Activated CD8-positive, alpha-beta memory T cell treated with anti-CD3 and anti-CD28 coated beads for 48 hours (primary cell): ENCODE measurements around the gene UQCR11.

Source experiments
- DNase-seq, 3 experiments: peaks; one replicate each; pipeline ENCODE4 v3.0.0-alpha.2; 2020; ENCODE audit warnings: low read depth in 2 of 3, low spot score in 2 of 3

The UQCR11 gene

DNA sequence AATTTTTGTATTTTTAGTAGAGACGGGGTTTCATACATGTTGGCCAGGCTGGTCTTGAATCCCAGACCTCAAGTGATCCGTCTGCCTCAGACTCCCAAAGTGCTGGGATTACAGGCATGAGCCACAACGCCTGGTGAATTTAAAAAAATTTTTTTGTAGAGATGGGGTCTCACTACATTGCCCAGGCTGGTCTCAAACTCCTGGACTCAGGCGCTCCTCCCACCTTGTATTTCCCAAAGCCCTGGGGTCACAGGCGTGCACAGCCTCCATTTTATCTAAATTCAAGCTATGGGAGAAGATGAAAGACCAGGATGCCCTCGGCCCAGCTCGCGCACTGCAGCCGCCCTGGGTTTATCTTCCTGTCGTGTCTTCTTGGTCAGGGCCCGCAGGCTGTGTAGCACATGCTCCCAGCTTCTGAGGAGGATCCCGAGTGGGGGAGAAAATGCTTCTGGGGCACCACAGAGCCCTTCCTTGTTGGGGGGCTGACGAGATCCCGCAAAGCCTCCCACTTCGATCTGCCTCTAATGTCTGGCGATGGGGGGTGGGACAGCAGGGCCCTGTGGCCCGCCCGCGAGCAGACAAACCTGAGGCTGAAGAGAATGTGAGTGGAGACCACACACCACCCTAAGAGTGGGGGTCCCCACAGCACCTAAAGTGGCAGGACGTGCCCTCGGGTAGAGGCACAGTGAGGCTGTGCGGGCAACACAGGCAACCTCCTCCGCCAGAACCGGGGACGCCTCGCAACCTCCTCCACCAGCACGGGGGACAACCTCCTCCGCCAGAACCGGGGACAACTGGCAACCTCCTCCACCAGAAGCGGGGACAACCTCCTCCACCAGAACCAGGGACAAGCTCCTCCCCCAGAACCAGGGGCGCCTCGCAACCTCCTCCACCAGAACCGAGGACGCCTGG, 31.3 kb upstream of the UQCR11 start:
- no peak for DNase-seq

- no peak for DNase-seq
Measured at GRCh38 chr19:1634938-1635243, 29.6 kb upstream of the UQCR11 start.

GRCh38 chr19:1634242-1634937, 29.1 kb upstream of the UQCR11 start:
- DNase-seq = no peak

GRCh38 chr19:1633269-1633826, 28.1 kb upstream of the UQCR11 start:
- DNase-seq = no peak

GRCh38 chr19:1632462-1633268, 27.4 kb upstream of the UQCR11 start:
- no peak for DNase-seq

- no peak for DNase-seq
Measured at GRCh38 chr19:1631557-1632100, 26.4 kb upstream of the UQCR11 start.

DNA sequence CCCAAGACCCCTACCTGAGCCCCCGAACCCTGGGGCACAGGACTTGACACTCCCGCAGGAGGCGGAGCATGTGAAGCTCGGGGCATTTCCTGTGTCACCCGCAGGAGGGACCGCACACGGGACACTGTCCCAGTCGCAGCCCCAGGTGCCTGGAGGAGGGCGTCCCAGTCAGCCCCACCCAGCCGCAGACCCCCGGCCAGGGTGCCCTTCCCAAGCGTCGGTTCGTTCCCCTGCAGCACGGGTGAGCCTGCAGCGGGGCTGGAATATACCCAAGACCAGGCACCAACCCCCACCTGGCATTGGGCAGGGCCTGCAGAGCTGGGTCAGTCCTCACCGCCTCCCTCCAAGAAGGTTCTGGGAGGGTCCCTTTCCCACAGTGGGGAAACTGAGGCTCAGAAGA, 25.5 kb upstream of the UQCR11 start:
- DNase-seq = no peak

DNA sequence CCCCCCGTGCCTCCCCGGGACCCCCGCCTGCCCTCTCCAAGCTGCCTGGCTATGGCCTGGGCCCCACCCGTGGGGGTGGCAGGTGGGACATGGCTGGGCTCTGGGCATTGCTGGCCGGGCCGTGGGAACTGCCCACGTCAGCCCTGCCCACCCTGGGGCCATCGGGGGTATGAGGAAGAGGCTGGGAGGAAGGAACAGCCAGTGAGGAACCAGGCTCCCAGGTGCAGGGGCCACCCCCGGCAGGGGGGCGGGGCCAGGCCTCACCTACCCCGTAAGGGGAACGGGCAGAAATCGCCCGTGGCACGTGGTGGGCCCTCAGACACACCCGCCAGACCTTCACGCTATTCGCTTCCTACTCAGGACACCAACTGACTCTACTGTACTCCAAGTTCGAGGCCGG, 24.8 kb upstream of the UQCR11 start:
- DNase-seq = no peak

DNA sequence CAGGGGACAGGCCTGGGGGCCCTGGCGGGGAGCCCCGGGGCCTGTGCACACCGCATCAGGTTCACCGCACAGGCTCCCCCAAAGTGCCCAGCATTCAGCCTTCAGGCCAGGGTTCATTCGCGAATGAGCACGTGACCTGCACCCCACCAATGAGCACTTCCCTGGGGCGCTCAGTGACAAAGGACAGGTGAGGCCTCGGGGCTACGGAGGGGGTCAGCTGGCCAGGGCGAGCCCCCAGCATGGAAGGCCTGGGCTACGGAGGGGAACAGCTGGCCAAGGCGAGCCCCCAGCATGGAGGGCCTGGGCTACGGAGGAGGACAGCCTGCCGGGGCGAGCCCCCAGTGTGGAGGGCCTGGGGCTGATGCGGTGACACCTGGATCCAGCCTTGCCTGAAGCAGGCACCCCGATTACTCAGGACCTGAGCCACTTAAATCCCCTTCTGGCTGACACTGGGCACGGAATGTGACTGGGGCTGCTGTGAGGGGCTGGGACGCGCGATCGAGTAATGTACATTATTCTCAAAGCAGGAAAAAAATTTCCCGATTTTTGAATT, 24.1 kb upstream of the UQCR11 start:
- no peak for DNase-seq

DNA sequence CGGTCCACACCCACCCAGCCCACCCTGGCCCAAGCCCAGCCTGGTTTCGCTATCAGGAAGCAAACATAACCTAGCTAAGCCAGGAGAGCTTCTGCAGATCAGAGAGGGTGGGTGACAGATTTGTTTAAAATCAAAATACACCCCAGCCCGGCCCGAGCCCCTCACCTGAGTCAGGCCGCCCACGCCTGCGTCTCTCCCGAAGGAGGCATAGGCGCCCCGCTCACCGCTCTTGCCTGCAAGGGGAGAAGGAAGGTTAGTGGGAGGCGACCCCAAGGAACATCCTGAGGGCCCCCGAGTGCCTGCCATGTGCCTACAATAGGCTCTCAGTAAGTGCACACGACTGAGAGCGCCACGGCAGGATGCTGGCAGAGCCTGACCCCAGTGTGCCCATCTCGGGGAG, 21.9 kb upstream of the UQCR11 start:
- DNase-seq = no peak

GRCh38 chr19:1626417-1627010, 21.3 kb upstream of the UQCR11 start:
- no peak for DNase-seq

- DNase-seq = no peak
Measured at GRCh38 chr19:1624458-1624857, 19.2 kb upstream of the UQCR11 start.

GRCh38 chr19:1622541-1622940, 17.3 kb upstream of the UQCR11 start:
- DNase-seq = no peak

DNA sequence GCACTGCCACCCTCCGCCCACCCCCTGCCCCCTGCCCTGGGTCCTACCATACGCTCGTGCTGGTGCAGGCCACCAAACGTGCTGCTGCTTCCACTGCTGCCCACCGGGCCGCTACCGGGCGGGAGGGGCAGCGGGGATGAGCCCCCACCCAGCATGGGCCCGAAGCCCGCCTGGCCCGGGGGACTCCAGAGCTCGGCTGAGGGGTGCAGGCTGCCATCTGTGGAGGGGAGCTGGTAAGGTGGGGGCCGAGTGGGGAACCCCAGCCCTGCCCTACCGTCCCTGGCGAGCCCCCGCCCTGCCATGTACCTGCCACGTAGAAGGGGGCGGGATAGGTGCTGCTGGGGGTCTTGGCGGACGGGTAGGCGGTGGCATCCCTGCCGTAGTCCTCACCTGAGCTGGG, 16.7 kb upstream of the UQCR11 start:
- no peak for DNase-seq

DNA sequence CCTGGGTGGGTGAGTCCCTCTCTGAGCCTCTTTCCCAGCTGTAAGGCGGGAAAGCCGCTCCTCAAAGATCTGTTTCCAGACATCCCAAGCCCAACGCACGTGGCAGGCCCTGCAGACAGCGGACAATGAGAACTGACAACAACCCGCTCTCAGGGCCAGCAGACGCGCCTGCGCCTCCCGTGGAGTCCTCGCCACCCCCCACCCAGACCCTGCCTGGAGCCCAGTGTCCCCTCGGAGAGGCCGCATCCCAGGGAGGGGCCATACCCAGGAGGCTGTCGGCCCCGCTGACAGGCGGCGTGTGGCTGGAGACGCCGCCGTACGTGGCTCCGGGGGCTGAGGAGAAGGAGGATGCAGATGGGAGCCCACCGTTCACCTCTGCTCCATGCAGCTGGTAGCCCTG, 16.3 kb upstream of the UQCR11 start:
- DNase-seq = no peak

DNA sequence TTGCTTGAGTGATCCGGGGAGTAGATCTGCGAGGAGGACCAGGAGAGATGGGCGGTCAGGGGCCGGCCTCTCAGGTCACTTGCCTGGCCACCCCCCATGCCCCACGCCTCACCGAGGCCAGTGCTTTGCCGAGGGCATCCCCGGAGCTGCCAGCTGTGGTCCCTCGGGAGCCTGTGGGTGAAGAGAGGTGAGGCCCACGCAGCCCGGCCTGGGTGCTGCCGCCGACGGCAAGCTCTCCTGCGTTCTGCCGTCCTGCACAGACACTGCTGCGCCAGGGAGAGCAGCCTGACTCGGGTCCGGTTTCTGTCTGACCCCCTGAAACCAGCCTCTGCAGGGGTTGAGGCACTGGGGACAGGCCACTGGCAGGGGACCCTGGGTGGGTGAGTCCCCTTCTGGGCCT, 15.8 kb upstream of the UQCR11 start:
- no peak for DNase-seq

GRCh38 chr19:1620502-1620901, 15.2 kb upstream of the UQCR11 start:
- no peak for DNase-seq

GRCh38 chr19:1619703-1620102, 14.4 kb upstream of the UQCR11 start:
- no peak for DNase-seq

GRCh38 chr19:1619094-1619439, 13.8 kb upstream of the UQCR11 start:
- DNase-seq = no peak

DNA sequence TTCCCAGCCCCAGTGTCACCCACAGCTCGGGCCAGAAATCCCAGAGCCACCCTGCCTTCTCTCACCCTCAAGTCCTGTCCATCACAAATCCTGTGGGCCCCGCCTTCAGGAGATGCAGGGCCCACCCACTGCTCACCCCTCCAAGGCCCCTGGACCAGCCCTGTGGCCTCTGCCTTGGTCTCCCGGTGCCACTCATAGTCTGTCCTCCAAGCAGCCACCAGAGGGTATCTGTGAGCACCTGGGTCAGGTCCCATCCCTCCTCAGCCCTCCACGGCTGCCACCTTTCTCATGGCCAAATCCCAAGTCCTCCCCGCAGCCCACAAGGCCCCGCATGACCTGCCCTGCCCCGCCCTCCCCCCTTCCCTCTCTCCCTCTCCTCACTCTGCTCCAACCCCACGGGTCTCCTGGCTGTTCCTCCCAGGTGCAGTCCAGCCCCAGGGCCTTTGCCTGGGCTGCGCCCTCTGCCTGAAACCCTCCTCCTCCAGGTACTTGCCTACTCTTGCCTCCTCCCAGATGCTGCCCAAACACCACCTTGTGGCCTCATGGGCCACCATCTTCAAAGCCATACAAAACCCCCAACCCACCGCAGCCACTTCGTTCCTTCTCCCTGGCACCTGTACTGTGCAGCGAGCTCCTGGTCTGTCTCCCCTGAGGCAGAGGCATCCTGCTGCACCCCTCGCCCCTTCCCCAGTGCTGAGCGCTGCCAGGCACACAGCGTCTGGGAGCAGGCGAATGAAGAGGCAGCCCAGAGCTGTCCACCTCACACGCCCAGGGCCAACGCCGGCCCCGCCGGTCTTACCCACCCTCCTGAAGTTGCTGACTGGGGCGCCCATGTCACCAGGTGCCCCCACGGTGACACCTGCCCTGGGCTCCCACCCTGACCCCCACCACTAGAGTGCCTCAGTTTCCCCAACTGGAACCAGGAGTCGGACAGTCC, 13.2 kb upstream of the UQCR11 start:
- no peak for DNase-seq
